Measurements from ENCODE around the gene TAF11L13.
"Not testable (repeated sequence)": the region's sequence is repeated elsewhere in the genome, so short reads cannot be mapped to it uniquely, and the experiment has no call there.

Gene TAF11L13

GRCh38 chr5:17619354-17619753, 12.5 kb upstream of the TAF11L13 start:
- WGBS, 2 experiments, result 93 to 100% methylated on average over 3 of the region's 3 CpGs
- no peaks in the 10 kb centered on the region for H3K4me1 ChIP-seq (ENCODE audit: control insufficient read depth, insufficient read depth, low read length)
- H3K27ac ChIP-seq (ENCODE audit: insufficient read depth, low read depth, low read length, poor library complexity, severe bottlenecking), result no peak overlapping the region
- no peaks in the 10 kb centered on the region for H3K36me3 ChIP-seq (ENCODE audit: control insufficient read depth, insufficient read depth, low read length)
- H3K4me3 ChIP-seq (ENCODE audit: insufficient read depth, low read depth, low read length), result no peak overlapping the region
- H3K27me3 ChIP-seq (ENCODE audit: control insufficient read depth, insufficient read depth, low read length, poor library complexity, severe bottlenecking), result no peaks in the 10 kb centered on the region
- no peaks in the 10 kb centered on the region for H3K9me3 ChIP-seq (ENCODE audit: control insufficient read depth, low read length)

DNA sequence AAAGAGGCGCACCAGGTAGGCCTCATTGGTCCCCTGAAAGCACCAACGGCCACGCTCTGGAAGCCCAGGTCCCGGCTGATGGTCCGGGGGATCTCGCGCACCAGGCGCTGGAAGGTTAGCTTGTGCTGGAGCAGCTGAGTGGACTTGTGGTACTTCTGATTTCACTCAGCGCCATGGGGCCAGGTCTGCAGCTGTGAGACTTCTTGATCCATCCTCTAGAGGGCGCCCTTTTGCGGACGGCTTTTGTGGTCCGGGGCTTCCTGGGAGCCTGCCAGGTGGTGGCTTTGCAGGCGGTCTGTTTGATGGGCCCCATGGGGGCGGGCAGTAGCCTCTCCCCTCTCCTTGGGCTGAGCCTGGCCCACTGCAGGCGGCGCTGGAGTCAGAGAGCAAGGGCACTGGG, 11.3 kb upstream of the TAF11L13 start:
- H3K27me3 ChIP-seq (ENCODE audit: control insufficient read depth, insufficient read depth, low read length, poor library complexity, severe bottlenecking), result no peaks in the 10 kb centered on the region
- no peaks in the 10 kb centered on the region for H3K4me1 ChIP-seq (ENCODE audit: control insufficient read depth, insufficient read depth, low read length)
- H3K36me3 ChIP-seq (ENCODE audit: control insufficient read depth, insufficient read depth, low read length), result no peaks in the 10 kb centered on the region
- 87 to 88% methylated on average over 17 of the region's 17 CpGs for WGBS, 2 experiments
- H3K4me3 ChIP-seq (ENCODE audit: insufficient read depth, low read depth, low read length), result no peak overlapping the region
- H3K27ac ChIP-seq (ENCODE audit: insufficient read depth, low read depth, low read length, poor library complexity, severe bottlenecking), result no peak overlapping the region
- no peaks in the 10 kb centered on the region for H3K9me3 ChIP-seq (ENCODE audit: control insufficient read depth, low read length)

DNA sequence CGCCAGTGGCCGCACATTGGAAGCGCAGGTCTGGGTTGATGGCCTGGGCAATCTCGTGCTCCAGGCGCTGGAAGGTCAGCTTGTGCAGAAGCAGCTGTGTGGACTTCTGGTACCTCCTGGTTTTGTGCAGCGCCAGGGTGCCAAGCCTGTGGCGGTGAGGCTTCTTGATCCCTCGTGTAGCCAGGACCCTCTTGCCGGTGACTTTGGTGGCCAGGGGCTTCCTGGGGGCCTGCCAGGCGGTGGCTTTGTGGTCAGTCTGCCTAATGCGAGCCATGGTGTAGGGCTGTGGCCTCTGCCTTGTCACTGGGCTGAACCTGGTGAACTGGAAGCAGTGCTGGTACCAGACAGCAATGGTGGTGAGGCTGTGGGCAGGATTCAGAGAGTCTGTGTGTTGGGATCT, 6.2 kb upstream of the TAF11L13 start:
- no peaks in the 10 kb centered on the region for H3K4me1 ChIP-seq (ENCODE audit: control insufficient read depth, insufficient read depth, low read length)
- H3K36me3 ChIP-seq (ENCODE audit: control insufficient read depth, insufficient read depth, low read length), result no peaks in the 10 kb centered on the region
- no peak overlapping the region for H3K4me3 ChIP-seq (ENCODE audit: insufficient read depth, low read depth, low read length)
- 95 to 97% methylated on average over 11 of the region's 11 CpGs for whole genome bisulfite sequencing, 2 experiments
- H3K27ac ChIP-seq (ENCODE audit: insufficient read depth, low read depth, low read length, poor library complexity, severe bottlenecking), result no peak overlapping the region
- no peaks in the 10 kb centered on the region for H3K27me3 ChIP-seq (ENCODE audit: control insufficient read depth, insufficient read depth, low read length, poor library complexity, severe bottlenecking)
- no peaks in the 10 kb centered on the region for H3K9me3 ChIP-seq (ENCODE audit: control insufficient read depth, low read length)

DNA sequence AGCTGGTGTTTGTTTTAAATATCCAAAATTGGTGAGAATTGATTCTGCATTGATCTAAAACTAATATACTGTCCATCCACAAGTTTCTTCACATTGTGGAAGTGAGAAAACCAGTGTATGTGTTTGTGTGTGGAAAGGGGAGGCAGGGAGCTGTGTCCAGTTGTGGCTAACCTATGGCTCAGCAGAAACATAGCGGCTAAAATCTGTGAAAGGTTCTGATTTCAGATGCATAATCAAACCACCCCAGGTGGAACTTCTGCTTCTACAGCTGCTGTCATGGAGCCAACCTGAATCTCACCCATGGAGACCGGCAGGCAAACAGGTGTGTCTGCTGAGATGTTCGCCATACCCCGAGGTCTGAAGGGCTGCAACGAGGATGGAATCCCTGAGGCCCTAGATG, 2.3 kb downstream of the TAF11L13 start, which contains the start of gene TAF11L14:
TSS of gene TAF11L14 (plus strand) at position 301 of the 400 bp plus-strand sequence.
- no peak within 1 kb of the TSS for H3K27ac ChIP-seq (ENCODE audit: insufficient read depth, low read depth, low read length, poor library complexity, severe bottlenecking)
- no peaks in the 10 kb centered on the region for H3K27me3 ChIP-seq (ENCODE audit: control insufficient read depth, insufficient read depth, low read length, poor library complexity, severe bottlenecking)
- H3K9me3 ChIP-seq (ENCODE audit: control insufficient read depth, low read length), result no peaks in the 10 kb centered on the region
- no peaks in the 10 kb centered on the region for H3K36me3 ChIP-seq (ENCODE audit: control insufficient read depth, insufficient read depth, low read length)
- H3K4me3 ChIP-seq (ENCODE audit: insufficient read depth, low read depth, low read length), result no peak within 1 kb of the TSS
- 94% methylated on average over 5 of the region's 5 CpGs for WGBS, 2 experiments
- H3K4me1 ChIP-seq (ENCODE audit: control insufficient read depth, insufficient read depth, low read length), result no peaks in the 10 kb centered on the region

DNA sequence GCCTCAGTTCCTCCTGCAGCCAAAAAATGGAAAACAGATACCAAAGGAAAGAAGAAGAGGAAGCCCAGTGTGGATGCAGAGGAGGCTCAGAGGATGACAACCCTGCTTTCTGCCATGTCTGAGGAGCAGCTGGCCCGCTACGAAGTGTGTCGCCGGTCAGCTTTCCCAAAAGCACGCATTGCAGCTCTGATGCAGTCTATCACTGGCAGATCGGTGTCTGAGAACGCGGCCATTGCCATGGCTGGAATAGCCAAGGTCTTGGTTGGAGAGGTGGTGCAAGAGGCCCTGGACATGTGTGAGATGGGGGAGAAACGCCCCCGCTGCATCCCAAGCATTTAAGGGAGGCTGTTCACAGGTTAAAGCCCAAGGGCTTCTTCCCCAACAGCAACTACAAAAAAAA, 17.3 kb downstream of the TAF11L13 start:
- not testable (repeated sequence) for H3K4me1 ChIP-seq (ENCODE audit: control insufficient read depth, insufficient read depth, low read length); H3K4me3 ChIP-seq (ENCODE audit: insufficient read depth, low read depth, low read length); H3K36me3 ChIP-seq (ENCODE audit: control insufficient read depth, insufficient read depth, low read length); H3K9me3 ChIP-seq (ENCODE audit: control insufficient read depth, low read length); H3K27me3 ChIP-seq (ENCODE audit: control insufficient read depth, insufficient read depth, low read length, poor library complexity, severe bottlenecking); H3K27ac ChIP-seq (ENCODE audit: insufficient read depth, low read depth, low read length, poor library complexity, severe bottlenecking)
- WGBS, 2 experiments, result 94% methylated on average over 10 of the region's 10 CpGs

DNA sequence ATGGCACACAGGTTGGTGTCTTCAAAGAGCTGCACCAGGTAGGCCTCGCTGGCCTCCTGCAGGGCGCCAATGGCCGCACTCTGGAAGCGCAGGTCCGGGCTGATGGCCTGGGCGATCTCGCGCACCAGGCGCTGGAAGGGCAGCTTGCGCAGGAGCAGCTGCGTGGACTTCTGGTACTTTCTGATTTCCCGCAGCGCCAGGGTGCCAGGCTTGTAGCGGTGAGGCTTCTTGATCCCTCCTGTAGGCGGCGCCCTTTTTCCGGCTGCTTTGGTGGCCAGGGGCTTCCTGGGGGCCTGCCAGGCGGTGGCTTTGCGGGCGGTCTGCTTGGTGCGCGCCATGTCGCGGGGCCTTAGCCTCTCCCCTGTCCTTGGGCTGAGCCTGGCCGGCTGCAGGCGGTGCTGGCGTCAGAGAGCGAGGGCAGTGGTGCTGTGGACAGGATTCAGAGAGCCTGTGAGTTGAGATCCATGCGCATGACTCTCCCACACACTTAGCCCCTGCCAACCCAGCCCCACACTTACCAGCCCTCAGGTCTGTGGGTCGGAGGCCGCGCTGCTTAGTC, 23.4 kb downstream of the TAF11L13 start:
- not testable (repeated sequence) for H3K4me1 ChIP-seq (ENCODE audit: control insufficient read depth, insufficient read depth, low read length); H3K36me3 ChIP-seq (ENCODE audit: control insufficient read depth, insufficient read depth, low read length); H3K27ac ChIP-seq (ENCODE audit: insufficient read depth, low read depth, low read length, poor library complexity, severe bottlenecking); H3K27me3 ChIP-seq (ENCODE audit: control insufficient read depth, insufficient read depth, low read length, poor library complexity, severe bottlenecking); H3K4me3 ChIP-seq (ENCODE audit: insufficient read depth, low read depth, low read length); H3K9me3 ChIP-seq (ENCODE audit: control insufficient read depth, low read length)
- 95% methylated on average over 32 of the region's 32 CpGs for WGBS, 2 experiments

DNA sequence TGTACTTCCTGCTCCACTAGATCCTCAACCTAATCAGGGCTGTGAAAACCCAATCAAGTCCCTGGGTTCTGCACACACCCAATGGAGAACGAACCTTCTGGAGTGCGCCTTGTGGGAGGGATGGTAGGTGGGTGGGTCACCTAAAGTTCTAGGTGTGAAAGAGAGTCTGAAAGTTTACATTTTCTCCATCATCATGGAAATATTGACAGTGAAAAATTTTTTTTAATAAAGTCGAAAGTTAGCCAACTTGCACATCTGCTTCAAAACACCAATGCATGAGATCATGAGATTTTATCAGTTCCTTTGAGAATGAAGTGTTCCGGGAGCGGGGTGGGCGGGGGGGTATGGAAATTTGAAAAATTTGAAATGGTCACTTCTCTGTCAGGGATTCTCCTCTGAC, 24.0 kb downstream of the TAF11L13 start:
- Histone ChIP-seq H3K4me3 (ENCODE audit: insufficient read depth, low read depth, low read length) (no peak overlapping the region), H3K36me3 (ENCODE audit: control insufficient read depth, insufficient read depth, low read length) (no peaks in the 10 kb centered on the region), H3K27me3 (ENCODE audit: control insufficient read depth, insufficient read depth, low read length, poor library complexity, severe bottlenecking) (no peaks in the 10 kb centered on the region), H3K27ac (ENCODE audit: insufficient read depth, low read depth, low read length, poor library complexity, severe bottlenecking) (no peak overlapping the region), H3K9me3 (ENCODE audit: control insufficient read depth, low read length) (no peaks in the 10 kb centered on the region), H3K4me1 (ENCODE audit: control insufficient read depth, insufficient read depth, low read length) (no peaks in the 10 kb centered on the region)
- 79 to 80% methylated on average over 5 to 6 of the region's 6 CpGs for WGBS, 2 experiments

DNA sequence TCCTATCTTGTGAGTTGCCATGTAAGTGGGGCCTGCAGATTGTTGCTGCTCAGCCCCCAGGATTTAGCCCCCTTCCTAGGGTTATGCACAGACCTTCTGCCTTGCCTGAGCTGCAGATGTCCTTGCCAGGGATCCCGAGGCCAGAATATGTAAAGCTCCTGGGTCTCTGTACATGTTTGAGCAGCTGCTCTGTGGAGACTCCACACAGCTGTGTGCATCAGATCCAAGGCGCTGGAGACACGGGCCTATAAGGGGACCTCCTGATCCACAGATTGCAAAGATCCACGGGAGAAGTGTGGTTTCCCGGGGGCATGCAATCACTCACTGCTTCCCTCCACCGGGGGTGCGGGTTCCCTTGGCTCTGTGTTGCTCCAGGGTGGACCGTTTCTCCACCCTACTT, 31.3 kb downstream of the TAF11L13 start:
- Histone ChIP-seq H3K4me3 (ENCODE audit: insufficient read depth, low read depth, low read length) (no peak overlapping the region), H3K27ac (ENCODE audit: insufficient read depth, low read depth, low read length, poor library complexity, severe bottlenecking) (no peak overlapping the region), H3K4me1 (ENCODE audit: control insufficient read depth, insufficient read depth, low read length) (peaks cover 9% of the 10 kb centered on the region), H3K36me3 (ENCODE audit: control insufficient read depth, insufficient read depth, low read length) (no peaks in the 10 kb centered on the region), H3K9me3 (ENCODE audit: control insufficient read depth, low read length) (no peaks in the 10 kb centered on the region), H3K27me3 (ENCODE audit: control insufficient read depth, insufficient read depth, low read length, poor library complexity, severe bottlenecking) (no peaks in the 10 kb centered on the region)
- 95 to 96% methylated on average over 7 of the region's 8 CpGs for WGBS, 2 experiments

GRCh38 chr5:17665836-17666235, 33.9 kb downstream of the TAF11L13 start:
- H3K27ac ChIP-seq (ENCODE audit: insufficient read depth, low read depth, low read length, poor library complexity, severe bottlenecking), result no peak overlapping the region
- H3K4me1 ChIP-seq (ENCODE audit: control insufficient read depth, insufficient read depth, low read length), result peaks cover 9% of the 10 kb centered on the region
- no peaks in the 10 kb centered on the region for H3K36me3 ChIP-seq (ENCODE audit: control insufficient read depth, insufficient read depth, low read length)
- H3K9me3 ChIP-seq (ENCODE audit: control insufficient read depth, low read length), result no peaks in the 10 kb centered on the region
- H3K27me3 ChIP-seq (ENCODE audit: control insufficient read depth, insufficient read depth, low read length, poor library complexity, severe bottlenecking), result no peaks in the 10 kb centered on the region
- 97 to 100% methylated on average over 2 of the region's 2 CpGs for WGBS, 2 experiments
- no peak overlapping the region for H3K4me3 ChIP-seq (ENCODE audit: insufficient read depth, low read depth, low read length)

DNA sequence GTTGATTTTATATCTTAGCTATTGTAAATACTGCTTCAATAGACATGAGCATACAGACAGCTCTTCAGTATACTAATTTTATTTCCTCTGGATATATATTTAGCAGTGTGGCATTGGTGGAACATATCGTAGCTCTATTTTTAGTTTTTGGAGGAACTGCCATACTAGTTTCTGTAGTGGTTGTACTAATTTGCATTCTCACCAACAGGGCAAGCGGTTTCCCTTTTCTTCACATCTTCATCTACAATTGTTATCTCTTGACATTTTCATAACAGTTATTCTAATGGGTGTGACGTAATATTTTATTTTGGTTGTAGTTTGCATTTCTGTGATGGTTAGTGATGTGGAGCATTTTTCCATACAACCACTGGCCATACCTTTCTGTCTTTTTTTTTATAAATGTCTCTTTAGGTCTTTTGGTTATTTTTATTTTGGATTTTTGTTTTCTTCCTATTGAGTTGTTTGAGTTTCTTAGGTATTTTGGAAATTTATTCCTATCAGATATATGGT, 34.9 kb downstream of the TAF11L13 start:
- no peaks in the 10 kb centered on the region for H3K9me3 ChIP-seq (ENCODE audit: control insufficient read depth, low read length)
- 80 to 95% methylated on average over 1 to 2 of the region's 3 CpGs for WGBS, 2 experiments
- H3K4me1 ChIP-seq (ENCODE audit: control insufficient read depth, insufficient read depth, low read length), result peaks cover 9% of the 10 kb centered on the region
- no peak overlapping the region for H3K27ac ChIP-seq (ENCODE audit: insufficient read depth, low read depth, low read length, poor library complexity, severe bottlenecking)
- no peaks in the 10 kb centered on the region for H3K27me3 ChIP-seq (ENCODE audit: control insufficient read depth, insufficient read depth, low read length, poor library complexity, severe bottlenecking)
- no peak overlapping the region for H3K4me3 ChIP-seq (ENCODE audit: insufficient read depth, low read depth, low read length)
- H3K36me3 ChIP-seq (ENCODE audit: control insufficient read depth, insufficient read depth, low read length), result no peaks in the 10 kb centered on the region

GRCh38 chr5:17670353-17670752, 38.5 kb downstream of the TAF11L13 start:
- Histone ChIP-seq H3K9me3 (ENCODE audit: control insufficient read depth, low read length) (no peaks in the 10 kb centered on the region), H3K4me1 (ENCODE audit: control insufficient read depth, insufficient read depth, low read length) (no peaks in the 10 kb centered on the region), H3K36me3 (ENCODE audit: control insufficient read depth, insufficient read depth, low read length) (no peaks in the 10 kb centered on the region), H3K27me3 (ENCODE audit: control insufficient read depth, insufficient read depth, low read length, poor library complexity, severe bottlenecking) (no peaks in the 10 kb centered on the region), H3K27ac (ENCODE audit: insufficient read depth, low read depth, low read length, poor library complexity, severe bottlenecking) (no peak overlapping the region), H3K4me3 (ENCODE audit: insufficient read depth, low read depth, low read length) (no peak overlapping the region)
- 93 to 94% methylated on average over 14 of the region's 14 CpGs for WGBS, 2 experiments

Data from ectodermal cell (in vitro differentiated cells).